GM19239 (cell line): ENCODE measurements around the gene GDF15.
"Not testable (repeated sequence)": the region's sequence is repeated elsewhere in the genome, so short reads cannot be mapped to it uniquely, and the experiment has no call there.

Experiments used
- DNase-seq: peaks from one replicate; pipeline ENCODE4 v3.0.0; 2011; ENCODE audit warnings: low spot score; ENCODE audit not compliant: insufficient read length
- FAIRE-seq: peaks from 2 replicates; lab custom pipeline; 2011; peaks lifted over from hg19 to GRCh38; lab: Jason Lieb, UNC

Gene GDF15, protein sequence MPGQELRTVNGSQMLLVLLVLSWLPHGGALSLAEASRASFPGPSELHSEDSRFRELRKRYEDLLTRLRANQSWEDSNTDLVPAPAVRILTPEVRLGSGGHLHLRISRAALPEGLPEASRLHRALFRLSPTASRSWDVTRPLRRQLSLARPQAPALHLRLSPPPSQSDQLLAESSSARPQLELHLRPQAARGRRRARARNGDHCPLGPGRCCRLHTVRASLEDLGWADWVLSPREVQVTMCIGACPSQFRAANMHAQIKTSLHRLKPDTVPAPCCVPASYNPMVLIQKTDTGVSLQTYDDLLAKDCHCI

DNA sequence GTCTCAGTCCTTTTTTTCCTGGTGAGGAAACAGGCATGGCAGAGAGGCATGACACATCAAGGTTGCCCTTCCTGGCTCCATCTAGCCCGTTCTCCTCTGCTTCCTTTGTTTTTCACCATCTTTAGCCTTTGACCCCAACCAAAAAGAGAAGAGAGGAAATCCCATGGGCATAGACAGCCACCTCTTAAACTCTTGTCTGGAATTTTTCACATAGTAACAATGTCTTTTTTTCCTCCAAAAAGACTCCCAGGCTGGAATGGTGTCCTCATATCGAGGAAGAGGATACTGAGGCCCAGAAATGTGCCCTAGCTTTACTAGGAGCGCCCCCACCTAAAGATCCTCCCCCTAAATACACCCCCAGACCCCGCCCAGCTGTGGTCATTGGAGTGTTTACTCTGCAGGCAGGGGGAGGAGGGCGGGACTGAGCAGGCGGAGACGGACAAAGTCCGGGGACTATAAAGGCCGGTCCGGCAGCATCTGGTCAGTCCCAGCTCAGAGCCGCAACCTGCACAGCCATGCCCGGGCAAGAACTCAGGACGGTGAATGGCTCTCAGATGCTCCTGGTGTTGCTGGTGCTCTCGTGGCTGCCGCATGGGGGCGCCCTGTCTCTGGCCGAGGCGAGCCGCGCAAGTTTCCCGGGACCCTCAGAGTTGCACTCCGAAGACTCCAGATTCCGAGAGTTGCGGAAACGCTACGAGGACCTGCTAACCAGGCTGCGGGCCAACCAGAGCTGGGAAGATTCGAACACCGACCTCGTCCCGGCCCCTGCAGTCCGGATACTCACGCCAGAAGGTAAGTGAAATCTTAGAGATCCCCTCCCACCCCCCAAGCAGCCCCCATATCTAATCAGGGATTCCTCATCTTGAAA lies at the start of gene GDF15:
TSS of gene GDF15 (plus strand) at position 484 of the 868 bp plus-strand sequence. CDS start at position 516, 32 bp downstream.
- no peak for FAIRE-seq
- DNase-seq, result no peak

DNA sequence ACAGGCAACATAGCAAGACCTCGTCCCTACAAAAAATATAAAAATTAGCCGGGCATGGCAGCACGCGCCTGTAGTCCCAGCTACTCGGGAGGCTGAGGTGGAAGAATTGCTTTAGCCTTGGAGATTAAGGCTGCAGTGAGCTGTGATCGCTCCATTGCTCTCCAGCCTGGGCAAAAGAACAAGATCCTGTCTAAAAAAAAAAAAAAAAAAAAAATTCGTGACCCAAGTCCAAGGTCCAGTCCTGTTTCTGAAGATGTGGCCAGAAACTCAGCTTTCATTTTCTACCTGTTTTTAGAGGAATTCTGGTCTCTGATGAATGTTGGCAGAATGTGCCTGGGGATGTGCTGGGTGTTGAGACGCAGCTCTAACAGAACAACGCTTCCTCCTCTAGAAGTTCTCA lies 47.4 kb upstream of the GDF15 start:
- DNase-seq (no peak), FAIRE-seq (no peak)

DNA sequence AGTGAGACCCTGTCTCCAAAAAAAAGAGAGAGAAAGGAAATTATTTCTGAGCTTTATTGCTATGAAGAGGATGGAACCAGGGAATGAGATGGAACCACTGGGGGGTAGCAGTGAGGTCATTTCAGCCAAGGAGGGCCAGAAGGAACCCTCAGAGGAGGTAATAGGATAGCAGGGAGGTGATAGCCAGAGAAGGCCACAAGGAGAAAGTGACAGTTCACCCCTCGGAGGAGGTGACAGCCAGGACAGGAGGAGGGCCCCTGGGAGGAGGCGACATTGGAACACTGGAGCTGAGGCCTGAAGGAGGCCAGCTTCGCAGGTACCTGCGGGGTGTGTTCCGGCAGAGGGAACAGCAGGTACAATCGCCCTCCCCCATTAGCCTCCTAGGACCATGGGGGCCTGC lies 46.2 kb upstream of the GDF15 start:
- DNase-seq, result no peak

DNA sequence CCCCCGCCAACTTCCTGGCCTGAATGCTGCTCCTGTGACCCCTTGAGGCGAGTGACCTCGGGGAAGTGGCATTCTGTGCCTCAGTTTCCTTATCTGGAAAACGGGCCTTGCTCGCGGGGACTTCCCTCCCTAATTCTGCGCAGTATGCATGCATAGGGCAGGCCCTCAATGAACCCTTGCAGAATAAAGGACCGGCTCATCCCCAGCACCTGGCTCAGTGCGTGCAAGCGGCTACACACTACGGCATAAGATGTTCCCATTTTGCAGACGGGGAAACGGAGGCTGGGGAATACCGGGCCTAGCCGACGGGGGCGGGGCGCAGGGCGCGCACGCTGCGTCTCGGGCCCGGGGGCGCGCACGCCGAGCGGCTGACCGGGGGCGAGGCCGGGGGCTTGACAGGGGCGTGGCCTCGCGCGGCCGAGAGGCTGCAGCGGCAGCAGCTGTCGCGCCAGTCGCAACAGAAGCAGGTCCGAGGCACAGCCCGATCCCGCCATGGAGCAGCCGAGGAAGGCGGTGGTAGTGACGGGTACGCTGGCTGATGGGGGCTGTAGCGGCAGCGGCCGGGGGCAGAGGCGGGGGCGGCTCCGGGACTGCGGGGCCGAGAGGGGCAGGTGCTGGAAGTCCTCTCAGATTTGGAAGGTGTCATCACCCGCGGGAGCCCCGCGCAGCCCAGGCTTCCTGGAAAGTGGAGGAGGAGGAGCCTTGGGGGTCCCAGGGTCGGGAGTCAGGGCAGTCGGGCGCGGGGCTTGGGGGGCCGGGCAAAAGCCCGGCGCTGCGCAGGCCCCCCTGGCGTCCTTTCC lies 45.6 kb upstream of the GDF15 start, which contains the start of gene PGPEP1:
TSS of gene PGPEP1 (plus strand) at position 409 of the 800 bp plus-strand sequence. CDS start at position 493, 84 bp downstream.
- peak; percentile 74 for DNase-seq
- FAIRE-seq, result peak; percentile 68

More for the DNA sequence above, 46.2 kb upstream of the GDF15 start:
- FAIRE-seq, result no peak

DNA sequence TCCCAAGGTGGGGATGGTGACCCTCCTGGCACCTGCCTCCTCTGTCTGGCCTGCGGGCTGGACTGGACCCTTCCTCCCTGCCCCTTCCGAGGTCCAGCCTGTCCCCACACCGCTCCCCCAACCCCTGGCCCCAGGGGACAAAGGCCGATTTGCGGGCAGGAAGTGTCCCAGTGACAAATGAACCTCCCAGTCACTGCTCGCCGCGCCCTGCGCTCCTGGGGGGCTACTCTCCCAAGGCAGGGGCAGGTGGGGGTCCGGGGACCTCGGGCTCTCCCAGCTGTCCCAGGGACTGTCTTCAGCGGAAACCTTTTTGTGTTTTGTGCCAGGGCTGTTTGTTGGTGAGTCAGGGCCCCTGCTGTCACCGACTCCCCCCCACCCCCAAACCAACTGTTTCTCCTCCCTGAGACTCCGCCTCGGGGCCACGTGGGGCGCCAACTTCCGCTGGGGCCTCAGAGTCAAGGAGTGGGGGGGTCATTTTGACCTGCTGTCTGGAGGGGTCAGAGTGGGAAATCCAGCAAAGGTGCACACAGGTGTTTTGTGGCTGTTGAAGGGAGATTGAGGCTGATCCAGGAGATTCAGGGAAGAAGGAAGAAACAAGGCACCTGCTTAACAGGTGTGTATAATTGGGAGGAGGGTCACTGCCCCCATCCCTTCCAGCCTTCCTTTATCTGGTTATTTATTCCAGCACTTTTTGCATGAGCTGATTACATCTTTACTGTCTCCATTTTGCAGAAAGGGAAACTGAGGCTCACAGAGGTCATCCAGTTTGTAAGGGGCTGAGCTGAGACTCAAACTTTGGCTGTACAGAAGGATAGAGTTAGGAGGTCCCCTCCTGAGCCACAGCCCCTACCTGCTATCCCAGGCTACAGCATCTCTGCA lies 44.7 kb upstream of the GDF15 start:
- DNase-seq (peak; percentile 87), FAIRE-seq (peak; percentile 62)

DNA sequence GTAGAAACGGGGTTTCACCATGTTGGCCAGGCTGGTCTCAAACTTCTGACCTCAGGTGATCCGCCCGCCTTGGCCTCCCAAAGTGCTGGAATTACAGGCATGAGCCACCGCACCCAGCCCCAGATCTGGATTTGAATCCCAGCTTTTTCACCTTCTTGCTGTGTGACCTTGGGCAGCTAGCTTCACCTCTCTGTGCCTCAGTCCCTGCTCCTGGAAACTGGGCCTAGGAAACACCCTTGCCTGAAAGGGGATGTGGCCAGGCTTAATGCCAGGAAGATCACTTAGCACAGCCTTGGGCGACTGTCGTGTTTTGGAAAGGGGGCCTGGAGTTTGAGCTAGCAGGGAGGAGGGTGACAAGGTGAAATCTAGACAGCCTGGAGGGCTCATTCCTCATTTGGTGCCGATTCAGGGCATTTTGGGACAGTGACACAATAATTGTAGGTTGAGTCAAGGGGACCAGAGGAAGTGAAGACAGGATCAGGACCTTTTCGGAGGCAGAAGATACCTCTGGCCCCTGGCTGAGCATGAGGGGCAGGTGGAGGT lies 43.8 kb upstream of the GDF15 start:
- FAIRE-seq, result no peak
- DNase-seq, result no peak

DNA sequence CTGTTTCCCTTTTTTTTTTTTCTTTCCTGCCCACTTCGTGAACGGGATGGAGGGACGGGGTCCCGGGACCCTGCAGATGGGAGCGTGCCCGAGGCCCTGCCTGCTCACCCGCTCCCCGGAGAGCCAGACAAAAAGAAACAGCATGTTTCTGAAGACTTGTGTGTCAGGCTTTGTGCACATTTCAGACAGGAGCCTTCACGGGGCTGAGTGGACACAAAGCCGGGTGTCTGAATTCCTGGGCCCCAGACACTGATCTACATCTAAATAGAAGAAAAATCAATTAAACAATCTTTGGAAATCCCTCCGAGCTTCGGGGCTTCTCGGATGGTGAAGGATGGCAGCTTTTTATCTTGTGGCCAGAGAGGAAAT lies 41.4 kb upstream of the GDF15 start:
- FAIRE-seq (no peak), DNase-seq (no peak)

DNA sequence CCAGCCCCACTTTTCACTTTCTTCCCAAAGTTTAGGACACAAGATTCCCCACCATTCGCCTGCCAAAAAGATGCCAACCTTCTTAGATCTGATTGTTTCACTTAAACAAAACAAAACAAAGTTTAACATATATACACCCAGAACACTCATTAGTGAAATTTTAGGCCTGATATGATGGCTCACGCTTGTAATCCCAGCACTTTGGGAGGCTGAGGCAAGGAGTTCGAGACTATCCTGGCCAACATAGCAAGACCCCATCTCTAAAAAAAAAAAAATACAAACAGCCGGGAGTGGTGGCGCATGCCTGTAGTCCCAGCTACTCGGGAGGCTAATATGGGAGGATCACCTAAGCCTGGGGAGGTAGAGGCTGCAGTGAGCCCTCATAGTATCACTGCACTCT lies 40.7 kb upstream of the GDF15 start:
- no peak for FAIRE-seq
- DNase-seq, result no peak

DNA sequence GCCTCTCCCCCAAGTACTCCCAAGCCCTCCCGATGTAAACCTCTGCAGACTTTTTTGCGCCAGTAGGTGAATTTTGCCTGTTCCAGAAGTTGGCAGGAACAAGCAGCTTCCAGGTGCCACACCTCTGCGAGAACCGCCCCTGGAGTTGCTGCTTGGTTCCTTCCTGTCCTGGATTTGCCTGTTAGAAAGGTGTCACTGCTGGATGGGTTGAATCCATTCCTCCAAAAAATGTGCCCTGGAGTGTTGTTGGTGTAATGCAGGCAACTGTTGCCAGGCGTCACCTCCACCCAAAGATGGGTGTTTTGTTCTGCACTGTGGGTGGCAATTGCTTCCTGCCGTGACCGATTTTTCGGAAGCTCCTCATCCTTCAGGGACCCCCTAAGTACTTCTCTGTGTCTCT lies 39.9 kb upstream of the GDF15 start:
- FAIRE-seq, result no peak
- no peak for DNase-seq

DNA sequence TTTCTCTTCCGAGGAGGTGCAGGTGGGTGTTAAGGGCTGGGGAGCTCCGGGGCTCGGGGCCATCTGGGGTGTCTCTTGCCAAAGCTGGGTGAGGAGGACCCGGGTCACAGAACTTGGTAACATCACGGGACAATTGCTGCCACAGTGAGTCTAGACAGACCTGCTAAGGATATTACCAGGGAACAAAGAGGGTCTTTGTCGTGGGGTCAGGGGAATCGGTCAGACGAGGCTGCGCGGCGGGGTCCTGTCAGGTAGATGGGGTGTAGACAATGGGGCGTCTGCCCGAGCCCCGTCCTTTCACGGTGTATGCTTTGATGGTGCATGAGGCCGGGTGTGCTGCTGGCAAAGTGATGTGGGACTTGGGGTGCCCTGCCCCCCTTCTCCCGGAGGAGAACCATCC lies 37.8 kb upstream of the GDF15 start:
- no peak for FAIRE-seq
- no peak for DNase-seq

DNA sequence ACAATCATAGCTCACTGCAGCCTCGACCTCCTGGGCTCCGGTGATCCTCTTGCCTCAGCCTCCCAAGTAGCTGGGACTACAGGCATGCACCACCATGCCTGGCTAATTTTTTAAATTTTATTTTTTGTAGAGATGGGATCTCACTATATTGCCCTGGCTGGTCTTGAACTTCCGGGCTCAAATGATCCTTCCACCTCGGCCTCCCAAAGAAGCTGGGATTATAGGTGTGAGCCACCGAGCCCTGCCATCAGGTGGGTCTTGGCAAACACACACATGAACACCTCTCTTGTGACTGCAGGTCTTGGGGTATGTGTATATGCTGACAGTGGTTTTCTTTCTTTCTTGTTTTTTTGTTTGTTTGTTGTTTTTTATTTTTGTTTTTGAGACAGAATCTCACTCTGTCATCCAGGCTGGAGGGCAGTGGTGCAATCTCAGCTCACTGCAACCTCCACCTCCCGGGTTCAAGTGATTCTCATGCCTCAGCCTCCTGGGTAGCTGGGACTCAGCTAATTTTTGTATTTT lies 37.1 kb upstream of the GDF15 start:
- not testable (repeated sequence) for FAIRE-seq, DNase-seq

DNA sequence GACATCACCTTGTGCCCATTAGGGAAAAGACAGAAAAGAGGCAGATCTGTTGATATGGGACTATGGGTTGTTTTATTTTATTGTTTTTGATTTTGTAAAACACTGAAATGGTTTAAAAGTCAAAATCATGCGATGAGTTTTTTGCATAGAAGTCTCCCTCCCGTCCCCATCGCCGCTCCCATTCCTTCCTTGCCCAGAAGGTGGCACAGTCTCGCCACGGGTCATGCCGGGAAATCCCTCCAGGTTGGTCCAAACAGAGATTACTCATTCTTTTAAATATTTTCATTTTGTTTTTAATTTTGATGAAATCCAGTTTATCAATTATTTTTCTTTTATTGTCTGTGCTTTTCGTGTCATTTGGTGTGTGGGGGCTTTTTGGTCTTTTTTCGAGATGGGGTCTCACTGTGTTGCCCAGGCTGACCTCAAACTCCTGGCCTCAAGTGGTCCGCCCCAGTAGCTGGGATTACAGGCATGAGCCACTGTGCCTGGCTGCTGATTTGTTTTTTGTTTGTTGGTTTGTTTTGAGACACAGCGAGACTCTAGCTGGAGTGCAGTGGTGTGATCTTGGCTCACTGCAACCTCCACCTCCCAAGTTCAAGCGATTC lies 36.3 kb upstream of the GDF15 start:
- peak; percentile 51 for DNase-seq
- FAIRE-seq, result peak; percentile 35

DNA sequence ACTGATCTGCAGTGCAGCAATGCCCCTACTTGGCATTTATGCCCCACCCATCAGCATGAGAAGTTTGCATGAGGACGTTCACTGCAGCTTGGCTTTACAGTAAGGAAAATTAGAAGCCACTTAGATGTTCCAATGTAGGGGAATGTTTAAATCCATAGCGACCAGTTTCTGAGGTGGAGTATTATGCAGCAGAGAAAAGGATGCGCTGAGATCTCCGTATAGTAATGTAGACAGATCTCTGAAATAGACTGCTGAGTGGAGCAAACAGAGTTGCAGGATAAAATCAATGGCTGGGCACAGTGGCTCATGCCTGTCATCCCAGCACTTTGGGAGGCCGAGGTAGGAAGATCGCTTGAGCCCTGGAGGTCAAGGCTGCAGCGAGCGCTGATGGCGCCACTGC lies 35.5 kb upstream of the GDF15 start:
- no peak for DNase-seq
- FAIRE-seq, result no peak

DNA sequence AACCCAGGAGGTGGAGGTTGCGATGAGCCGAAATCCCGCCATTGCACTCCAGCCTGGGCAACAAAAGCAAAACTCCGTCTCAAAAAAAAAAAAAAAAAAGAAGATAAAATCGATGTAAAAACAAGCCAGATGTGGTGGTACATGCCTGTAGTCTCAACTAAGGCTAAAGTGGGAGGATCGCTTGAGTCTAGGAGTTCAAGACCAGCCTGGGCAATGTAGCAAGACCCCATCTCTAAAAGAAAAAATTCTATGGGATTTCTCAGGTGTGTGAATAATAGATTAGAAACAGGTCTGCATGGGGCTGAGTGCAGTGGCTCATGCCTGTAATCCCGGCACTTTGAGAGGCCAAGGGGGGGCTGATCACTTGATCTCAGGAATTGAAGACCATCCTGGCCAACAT lies 34.4 kb upstream of the GDF15 start:
- DNase-seq (no peak), FAIRE-seq (no peak)

DNA sequence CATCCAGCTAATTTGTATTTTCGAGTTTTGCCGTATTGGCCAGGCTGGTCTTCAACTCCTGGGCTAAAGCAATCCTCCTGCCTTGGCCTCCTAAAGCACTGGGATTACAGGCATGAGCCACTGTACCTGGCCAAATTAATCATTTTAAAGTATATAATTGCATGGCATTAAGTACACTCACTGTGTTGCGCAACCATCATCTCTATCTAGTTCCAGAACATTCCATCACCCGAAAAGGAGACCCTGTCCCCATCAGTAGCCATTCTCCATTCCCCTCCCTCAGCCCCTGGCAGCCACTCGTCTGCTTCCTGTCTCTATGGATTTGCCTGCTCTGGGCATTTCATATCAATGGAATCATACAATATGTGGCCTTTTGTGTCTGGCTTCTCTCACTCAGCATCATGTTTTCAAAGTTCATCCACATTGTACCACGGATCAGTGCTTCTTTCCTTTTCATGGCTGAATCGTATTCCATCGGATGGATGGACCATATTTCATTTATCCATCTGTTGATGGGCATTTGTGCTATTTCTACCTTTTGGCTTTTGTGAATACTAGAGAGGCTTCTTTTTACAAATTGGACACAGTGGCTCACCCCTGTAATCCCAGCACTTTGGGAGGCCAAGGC lies 32.5 kb upstream of the GDF15 start:
- DNase-seq, result no peak
- FAIRE-seq, result no peak

DNA sequence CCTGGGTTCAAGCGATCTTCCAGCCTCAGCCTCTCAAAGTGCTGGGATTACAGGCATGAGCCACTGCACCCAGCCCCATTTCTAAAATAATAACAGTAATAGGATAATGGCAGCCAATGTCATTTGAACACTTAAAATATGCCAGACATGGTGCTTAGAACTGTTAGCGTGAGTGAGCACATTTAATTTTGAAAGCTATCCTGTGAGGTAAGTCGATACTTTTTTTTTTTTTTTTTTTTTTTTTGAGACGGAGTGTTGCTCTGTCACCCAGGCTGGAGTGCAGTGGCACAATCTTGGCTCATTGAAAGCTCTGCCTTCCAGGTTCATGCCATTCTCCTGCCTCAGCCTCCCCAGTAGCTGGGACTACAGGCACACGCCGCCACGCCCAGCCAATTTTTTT lies 31.2 kb upstream of the GDF15 start:
- not testable (repeated sequence) for FAIRE-seq, DNase-seq

DNA sequence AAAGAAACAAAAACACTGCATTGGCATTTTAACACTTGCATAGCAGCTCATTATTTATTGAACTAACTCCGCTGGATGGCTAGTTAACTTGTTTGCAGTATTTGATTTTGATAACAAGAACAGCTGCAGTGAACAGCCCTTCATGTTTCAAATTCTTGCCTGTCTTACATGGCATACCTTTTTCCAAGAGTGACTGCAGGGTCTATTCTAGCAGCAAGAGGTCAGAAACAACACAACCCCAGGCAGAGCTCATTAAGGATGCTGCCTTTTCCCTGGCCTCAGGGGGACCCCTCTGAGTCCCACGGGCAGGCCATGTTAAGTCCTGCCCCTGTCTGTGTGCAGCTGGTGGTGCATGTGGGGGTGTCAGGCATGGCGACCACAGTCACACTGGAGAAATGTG lies 28.9 kb upstream of the GDF15 start:
- DNase-seq (no peak), FAIRE-seq (no peak)

DNA sequence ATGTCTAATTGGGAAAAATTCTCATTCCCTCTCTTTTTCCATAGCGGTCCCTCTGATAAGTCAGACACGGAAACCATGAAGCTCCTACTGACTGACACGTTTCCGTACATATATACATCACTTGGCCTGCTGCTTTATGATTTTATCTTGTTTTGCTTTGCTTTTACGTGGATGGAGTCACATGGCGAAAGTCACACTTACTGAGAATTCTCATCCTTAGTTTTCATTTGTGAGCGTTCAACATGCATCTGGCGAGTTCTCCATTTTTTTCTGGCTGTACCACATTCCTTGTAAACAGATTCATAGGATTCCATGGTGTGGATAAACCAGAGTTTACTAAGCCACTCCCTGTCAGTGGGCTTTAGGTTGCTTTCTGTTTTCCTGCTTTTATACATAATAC lies 24.3 kb upstream of the GDF15 start:
- no peak for FAIRE-seq

More for the DNA sequence above, 24.3 kb upstream of the GDF15 start:
- DNase-seq, result no peak
